ENCODE data around the gene NPDC1.

NPDC1 gene

GRCh38 chr9:137062384-137062783 is 16.4 kb upstream of the NPDC1 start:
- in situ Hi-C loops (cut with HindIII; ENCODE audit: low pct_unique_long_range_greater_than_20kb, low sequenced_read_pairs) = no loop called here
- no peak for TF ChIP-seq JUND (IDR thresholded peaks at IDR 0.05; ENCODE audit: low read depth)

GRCh38 chr9:137058521-137059234 is 12.7 kb upstream of the NPDC1 start:
- in situ Hi-C loops (cut with HindIII; ENCODE audit: low pct_unique_long_range_greater_than_20kb, low sequenced_read_pairs) = no loop called here
- no peak for DNase-seq (ENCODE audit: low read depth in 1 of 2, low spot score in 1 of 2)
- no peak for TF ChIP-seq JUND (IDR thresholded peaks at IDR 0.05; ENCODE audit: low read depth)

More at GRCh38 chr9:137062384-137062783, 16.4 kb upstream of the NPDC1 start:
- DNase-seq (ENCODE audit: low read depth in 1 of 2, low spot score in 1 of 2) = no peak

- no peak for DNase-seq (ENCODE audit: low read depth in 1 of 2, low spot score in 1 of 2)
- TF ChIP-seq JUND (IDR thresholded peaks at IDR 0.05; ENCODE audit: low read depth) = no peak
- in situ Hi-C loops (cut with HindIII; ENCODE audit: low pct_unique_long_range_greater_than_20kb, low sequenced_read_pairs) = no loop called here
Measured at GRCh38 chr9:137057545-137057944, 11.6 kb upstream of the NPDC1 start.

GRCh38 chr9:137056739-137057415 is 10.9 kb upstream of the NPDC1 start:
- DNase-seq (ENCODE audit: low read depth in 1 of 2, low spot score in 1 of 2) = no peak
- in situ Hi-C loops (cut with HindIII; ENCODE audit: low pct_unique_long_range_greater_than_20kb, low sequenced_read_pairs) = no loop called here
- no peak for TF ChIP-seq JUND (IDR thresholded peaks at IDR 0.05; ENCODE audit: low read depth)

- in situ Hi-C loops (cut with HindIII; ENCODE audit: low pct_unique_long_range_greater_than_20kb, low sequenced_read_pairs) = no loop called here
- no peak for DNase-seq (ENCODE audit: low read depth in 1 of 2, low spot score in 1 of 2)
- no peak for TF ChIP-seq JUND (IDR thresholded peaks at IDR 0.05; ENCODE audit: low read depth)
Measured at GRCh38 chr9:137055385-137056364, 9.7 kb upstream of the NPDC1 start.

GRCh38 chr9:137054932-137055384 is 9.0 kb upstream of the NPDC1 start:
- no peak for DNase-seq (ENCODE audit: low read depth in 1 of 2, low spot score in 1 of 2)
- in situ Hi-C loops (cut with HindIII; ENCODE audit: low pct_unique_long_range_greater_than_20kb, low sequenced_read_pairs) = no loop called here
- no peak for TF ChIP-seq JUND (IDR thresholded peaks at IDR 0.05; ENCODE audit: low read depth)

- in situ Hi-C loops (cut with HindIII; ENCODE audit: low pct_unique_long_range_greater_than_20kb, low sequenced_read_pairs) = no loop called here
- no peak for TF ChIP-seq JUND (IDR thresholded peaks at IDR 0.05; ENCODE audit: low read depth)
- peak; percentile 89 to 96 for DNase-seq (ENCODE audit: low read depth in 1 of 2, low spot score in 1 of 2)
Measured at GRCh38 chr9:137053944-137054931, 8.3 kb upstream of the NPDC1 start, which contains the start of gene ENTPD2. ENTPD2 (minus strand) TSS chr9:137054061; CDS start chr9:137053997, 64 bp downstream.

GRCh38 chr9:137052998-137053943 is 7.3 kb upstream of the NPDC1 start:
- DNase-seq (ENCODE audit: low read depth in 1 of 2, low spot score in 1 of 2) = no peak
- no peak for TF ChIP-seq JUND (IDR thresholded peaks at IDR 0.05; ENCODE audit: low read depth)
- in situ Hi-C loops (cut with HindIII; ENCODE audit: low pct_unique_long_range_greater_than_20kb, low sequenced_read_pairs) = no loop called here

- no peak for TF ChIP-seq JUND (IDR thresholded peaks at IDR 0.05; ENCODE audit: low read depth)
- DNase-seq (ENCODE audit: low read depth in 1 of 2, low spot score in 1 of 2) = no peak
- in situ Hi-C loops (cut with HindIII; ENCODE audit: low pct_unique_long_range_greater_than_20kb, low sequenced_read_pairs) = no loop called here
Measured at GRCh38 chr9:137052293-137052692, 6.3 kb upstream of the NPDC1 start.

GRCh38 chr9:137051145-137051724 is 5.3 kb upstream of the NPDC1 start:
- no peak for TF ChIP-seq JUND (IDR thresholded peaks at IDR 0.05; ENCODE audit: low read depth)
- in situ Hi-C loops (cut with HindIII; ENCODE audit: low pct_unique_long_range_greater_than_20kb, low sequenced_read_pairs) = no loop called here
- no peak for DNase-seq (ENCODE audit: low read depth in 1 of 2, low spot score in 1 of 2)
